A673 (cell line): ENCODE measurements around the gene PMAIP1.

ENCODE experiments used
- CTCF ChIP-seq: fragments of 300-800, 200-600 bp; sonication (generic); conservative IDR thresholded peaks from 2 replicates; pipeline ENCODE4 v1.5.1; 2017; ENCODE audit warnings: low read depth, mild to moderate bottlenecking, antibody characterized with exemption, low read length, moderate library complexity, mixed read lengths
- EZH2 ChIP-seq: fragments of 200-600 bp; sonication (generic); IDR thresholded peaks from 2 replicates; pipeline ENCODE4 v1.6.1; 2017; ENCODE audit warnings: borderline replicate concordance, low read depth, mild to moderate bottlenecking, mixed read lengths, antibody characterized with exemption, low read length; ENCODE audit not compliant: poor library complexity, severe bottlenecking

- TF ChIP-seq EZH2 (no peak), CTCF (no peak)
These were observed 16.9 kb downstream of the PMAIP1 start for GRCh38 chr18:59916746-59917145.
